OCI-LY7 (cell line): Measurements from ENCODE around the gene MIGA1. TPM values are rescaled to one million over a fixed set of nuclear protein-coding genes. Genes with fewer than 3 reads are reported as not detected.
"Not testable (repeated sequence)": the region's sequence is repeated elsewhere in the genome, so short reads cannot be mapped to it uniquely, and the experiment has no call there.

Experiments used
- BruUV-seq: library from RNA; stranded (reverse); fragments of 400-500 nt; replicated peaks from 2 replicates; lab custom pipeline; 2021; lab: Mats Ljungman, UMichigan
- CTCF ChIA-PET: fragments of 300-600 bp; sonication (Branson Sonifier 250); formaldehyde crosslinking; loops from one replicate; lab custom pipeline; 2022; ENCODE audit warnings: antibody characterized with exemption; ENCODE audit not compliant: unreplicated experiment; lab: Charles Lee
- POLR2A ChIA-PET: fragments of 300-600 bp; sonication (Branson Sonifier 250); formaldehyde crosslinking; loops from one replicate; lab custom pipeline; 2022; ENCODE audit warnings: antibody characterized with exemption; lab: Charles Lee
- DNase-seq: peaks from one replicate; pipeline ENCODE4 v3.0.0-alpha.2; 2015; ENCODE audit warnings: low spot score
- H2AFZ ChIP-seq: fragments of 200-600 bp; sonication (generic), shearing (Covaris generic); 2 replicates; pipeline ENCODE4 v1.6.1; 2014; ENCODE audit warnings: mild to moderate bottlenecking, antibody characterized with exemption, low read length, moderate library complexity
- H3K27ac ChIP-seq: fragments of 200-600 bp; sonication (generic); 2 replicates; pipeline ENCODE4 v1.5.1; 2014; ENCODE audit warnings: mixed run types, low read depth, mild to moderate bottlenecking, moderate library complexity, low read length, inconsistent platforms; ENCODE audit not compliant: poor library complexity, severe bottlenecking
- H3K36me3 ChIP-seq: fragments of 200-600 bp; sonication (generic); 2 replicates; pipeline ENCODE4 v1.6.1; 2014; ENCODE audit warnings: mild to moderate bottlenecking, antibody characterized with exemption, low read length, moderate library complexity, mixed read lengths; ENCODE audit not compliant: insufficient read depth
- H3K4me1 ChIP-seq: fragments of 200-600 bp; sonication (generic); 2 replicates; pipeline ENCODE4 v1.5.1; 2014; ENCODE audit warnings: mild to moderate bottlenecking, low read length; ENCODE audit not compliant: insufficient read depth, poor library complexity, severe bottlenecking
- H3K4me2 ChIP-seq: fragments of 200-600 bp; sonication (generic); 2 replicates; pipeline ENCODE4 v1.6.1; 2014; ENCODE audit warnings: mild to moderate bottlenecking, low read length
- H3K4me3 ChIP-seq: fragments of 200-600 bp; sonication (generic); 2 replicates; pipeline ENCODE4 v1.5.1; 2014; ENCODE audit warnings: mild to moderate bottlenecking, low read depth, low read length; ENCODE audit not compliant: poor library complexity, severe bottlenecking
- H3K79me2 ChIP-seq: fragments of 200-600 bp; sonication (generic); 2 replicates; pipeline ENCODE4 v1.6.1; 2016; ENCODE audit warnings: low read depth, mild to moderate bottlenecking, low read length, moderate library complexity, mixed read lengths; ENCODE audit not compliant: insufficient read depth
- H3K9me2 ChIP-seq: fragments of 200-600 bp; sonication (generic); 2 replicates; pipeline ENCODE4 v1.6.1; 2016; ENCODE audit warnings: mild to moderate bottlenecking, low read length, mixed read lengths; ENCODE audit not compliant: insufficient read depth
- H3K9me3 ChIP-seq: fragments of 200-600 bp; sonication (generic); 2 replicates; pipeline ENCODE4 v1.6.1; 2014; ENCODE audit warnings: mild to moderate bottlenecking, mixed run types, low read length, mixed read lengths
- H4K20me1 ChIP-seq: fragments of 200-600 bp; sonication (generic); 2 replicates; pipeline ENCODE4 v1.6.1; 2014; ENCODE audit warnings: mild to moderate bottlenecking, antibody characterized with exemption, low read length, moderate library complexity, mixed read lengths; ENCODE audit not compliant: insufficient read depth
- EZH2phosphoT487 ChIP-seq: fragments of 200-600 bp; sonication (generic); IDR thresholded peaks from 2 replicates; pipeline ENCODE4 v1.6.1; 2018; ENCODE audit warnings: low read depth, borderline replicate concordance, mild to moderate bottlenecking, mixed run types, antibody characterized with exemption, low read length, moderate library complexity, mixed read lengths
- intact Hi-C: fragments of 100-400 bp; cut with micrococcal nuclease; formaldehyde crosslinking; loops from one replicate; pipeline ENCODE4 v1.10.0; 2022; ENCODE audit not compliant: unreplicated experiment
- total RNA-seq, 2 experiments: library from RNA; depleted of rRNA in 1 of 2; stranded (reverse); fragments of >200 nt in 1 of 2; shearing (Covaris generic) in 1 of 2; gene quantifications; 2 replicates each; pipeline ENCODE4 v1.2.3, GENCODE V29; 2014 to 2022
- TF ChIP-seq, protein P1 (sequence below): fragments of 200-600 bp; sonication (generic); conservative IDR thresholded peaks from 2 replicates; pipeline ENCODE4 v1.5.1; 2014; ENCODE audit warnings: mild to moderate bottlenecking, antibody characterized with exemption, low read length, moderate library complexity, mixed read lengths

MIGA1 gene
- total RNA-seq, 2 experiments from 2014 or later = 5.1 to 8.4 TPM

DNA sequence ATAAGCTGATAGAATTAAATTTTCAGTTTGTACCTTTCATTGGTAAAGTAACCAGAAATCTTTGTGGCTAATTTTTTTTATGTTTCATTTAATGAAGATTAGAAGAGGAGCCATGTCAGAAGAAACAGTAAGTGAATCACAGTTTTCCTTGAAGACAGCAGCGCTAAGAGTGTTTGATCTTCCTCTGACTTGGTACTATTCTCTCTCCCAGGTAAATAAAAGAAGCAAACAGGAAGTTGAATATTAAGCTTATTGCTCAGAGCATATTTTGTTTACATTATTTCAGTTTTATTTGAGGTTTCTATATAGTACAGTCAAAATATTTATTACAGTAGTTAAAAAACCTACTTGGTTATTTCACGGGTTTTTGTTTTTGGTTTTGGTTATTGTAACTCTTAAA, 3.7 kb downstream of the MIGA1 start:
- TF ChIP-seq, protein P1, sequence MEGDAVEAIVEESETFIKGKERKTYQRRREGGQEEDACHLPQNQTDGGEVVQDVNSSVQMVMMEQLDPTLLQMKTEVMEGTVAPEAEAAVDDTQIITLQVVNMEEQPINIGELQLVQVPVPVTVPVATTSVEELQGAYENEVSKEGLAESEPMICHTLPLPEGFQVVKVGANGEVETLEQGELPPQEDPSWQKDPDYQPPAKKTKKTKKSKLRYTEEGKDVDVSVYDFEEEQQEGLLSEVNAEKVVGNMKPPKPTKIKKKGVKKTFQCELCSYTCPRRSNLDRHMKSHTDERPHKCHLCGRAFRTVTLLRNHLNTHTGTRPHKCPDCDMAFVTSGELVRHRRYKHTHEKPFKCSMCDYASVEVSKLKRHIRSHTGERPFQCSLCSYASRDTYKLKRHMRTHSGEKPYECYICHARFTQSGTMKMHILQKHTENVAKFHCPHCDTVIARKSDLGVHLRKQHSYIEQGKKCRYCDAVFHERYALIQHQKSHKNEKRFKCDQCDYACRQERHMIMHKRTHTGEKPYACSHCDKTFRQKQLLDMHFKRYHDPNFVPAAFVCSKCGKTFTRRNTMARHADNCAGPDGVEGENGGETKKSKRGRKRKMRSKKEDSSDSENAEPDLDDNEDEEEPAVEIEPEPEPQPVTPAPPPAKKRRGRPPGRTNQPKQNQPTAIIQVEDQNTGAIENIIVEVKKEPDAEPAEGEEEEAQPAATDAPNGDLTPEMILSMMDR = no peak
- TF ChIP-seq EZH2phosphoT487 = no peak
- peaks cover 48% of the 10 kb centered on the region for H3K79me2 ChIP-seq
- H3K36me3 ChIP-seq = peaks cover 48% of the 10 kb centered on the region
- no peaks in the 10 kb centered on the region for H4K20me1 ChIP-seq
- H3K4me2 ChIP-seq = no peak overlapping the region
- CTCF ChIA-PET = no interaction called here
- H3K4me3 ChIP-seq = no peak overlapping the region
- H3K9me2 ChIP-seq = no peaks in the 10 kb centered on the region
- no peak overlapping the region for H2AFZ ChIP-seq
- DNase-seq = no peak
- no peaks in the 10 kb centered on the region for H3K9me3 ChIP-seq
- no TSS peak for BruUV-seq
- no peak overlapping the region for H3K27ac ChIP-seq
- H3K4me1 ChIP-seq = peaks cover 24% of the 10 kb centered on the region
- POLR2A ChIA-PET = interaction anchor here (0.5 to 1.5 kb wide), 7 partner anchors 13 to 1219 kb away, joined by 3 to 4 read pairs (median 3); no protein-coding TSS in a partner anchor
- intact Hi-C loops = no loop called here

DNA sequence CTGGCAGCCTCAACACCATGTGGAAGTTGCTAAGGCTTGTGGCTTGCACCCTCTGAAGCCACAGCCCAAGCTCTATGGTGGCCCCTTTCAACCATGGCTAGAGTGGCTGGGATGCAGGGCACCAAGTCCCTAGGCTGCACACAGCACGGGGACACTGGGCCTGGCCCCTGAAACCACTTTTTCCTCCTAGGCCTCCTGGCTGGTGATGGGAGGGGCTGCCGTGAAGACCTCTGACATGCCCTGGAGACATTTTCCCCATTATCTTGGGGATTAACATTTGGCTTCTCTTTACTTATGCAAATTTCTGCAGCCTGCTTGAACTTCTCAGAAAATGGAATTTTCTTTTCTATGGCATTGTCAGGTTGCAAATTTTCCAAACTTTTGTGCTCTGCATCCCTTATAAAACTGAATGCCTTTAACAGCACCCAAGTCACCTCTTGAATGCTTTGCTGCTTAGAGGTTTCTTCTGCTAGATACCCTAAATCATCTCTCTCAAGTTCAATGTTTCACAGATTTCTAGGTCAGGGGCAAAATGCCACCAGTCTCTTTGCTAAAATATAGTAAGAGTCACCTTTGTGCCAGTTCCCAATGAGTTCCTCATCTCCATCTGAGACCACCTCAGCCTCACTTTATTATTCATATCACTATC, 6.8 kb downstream of the MIGA1 start:
- intact Hi-C loops, H2AFZ ChIP-seq, CTCF ChIA-PET, H3K9me3 ChIP-seq, H3K4me2 ChIP-seq, H3K4me3 ChIP-seq, BruUV-seq, POLR2A ChIA-PET, DNase-seq, H3K9me2 ChIP-seq, H4K20me1 ChIP-seq, H3K27ac ChIP-seq: not testable (repeated sequence)
- peaks cover 30% of the 10 kb centered on the region for H3K79me2 ChIP-seq
- peaks cover 61% of the 10 kb centered on the region for H3K36me3 ChIP-seq
- H3K4me1 ChIP-seq = peaks cover 10% of the 10 kb centered on the region

DNA sequence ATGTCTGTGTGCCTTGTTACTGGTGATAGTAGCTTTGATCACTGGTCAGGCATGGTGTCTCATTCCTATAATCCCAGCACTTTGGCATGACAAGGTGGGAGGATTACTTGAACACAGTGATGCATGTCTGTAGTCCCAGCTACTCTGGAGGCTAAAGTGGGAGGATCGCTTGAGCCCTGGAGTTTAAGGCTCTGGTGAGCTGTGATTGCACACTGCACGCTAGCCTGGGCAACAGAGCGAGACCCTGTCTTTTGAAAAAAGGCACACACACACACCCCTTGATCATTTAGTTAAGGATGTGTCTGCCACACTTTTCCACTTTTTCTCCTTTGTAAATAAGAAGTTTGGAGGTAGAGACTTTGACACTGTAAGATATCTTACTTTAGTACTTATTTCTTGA, 15.1 kb downstream of the MIGA1 start:
- CTCF ChIA-PET = no interaction called here
- DNase-seq = no peak
- H3K27ac ChIP-seq = no peak overlapping the region
- H3K9me2 ChIP-seq = no peaks in the 10 kb centered on the region
- H3K4me1 ChIP-seq = no peaks in the 10 kb centered on the region
- TF ChIP-seq EZH2phosphoT487 = no peak
- TF ChIP-seq, protein P1 = no peak
- no peak overlapping the region for H3K4me3 ChIP-seq
- no peaks in the 10 kb centered on the region for H3K9me3 ChIP-seq
- H3K79me2 ChIP-seq = no peaks in the 10 kb centered on the region
- POLR2A ChIA-PET = interaction anchor here (0.7 kb wide), 1 partner anchor 56 kb away, joined by 3 read pairs; no protein-coding TSS in a partner anchor
- H3K4me2 ChIP-seq = no peak overlapping the region
- H2AFZ ChIP-seq = no peak overlapping the region
- intact Hi-C loops = loop anchor here (10.0 kb wide), 1 partner anchor 60 kb away; no protein-coding TSS in a partner anchor
- no TSS peak for BruUV-seq
- H3K36me3 ChIP-seq = peaks cover 7% of the 10 kb centered on the region
- no peaks in the 10 kb centered on the region for H4K20me1 ChIP-seq
